ENCODE data around the gene CAB39.
"Not testable (repeated sequence)": the region's sequence is repeated elsewhere in the genome, so short reads cannot be mapped to it uniquely, and the experiment has no call there.

GRCh38 chr2:230702457-230702856 is 10.2 kb upstream of the CAB39 start:
- TF ChIP-seq, protein P1, sequence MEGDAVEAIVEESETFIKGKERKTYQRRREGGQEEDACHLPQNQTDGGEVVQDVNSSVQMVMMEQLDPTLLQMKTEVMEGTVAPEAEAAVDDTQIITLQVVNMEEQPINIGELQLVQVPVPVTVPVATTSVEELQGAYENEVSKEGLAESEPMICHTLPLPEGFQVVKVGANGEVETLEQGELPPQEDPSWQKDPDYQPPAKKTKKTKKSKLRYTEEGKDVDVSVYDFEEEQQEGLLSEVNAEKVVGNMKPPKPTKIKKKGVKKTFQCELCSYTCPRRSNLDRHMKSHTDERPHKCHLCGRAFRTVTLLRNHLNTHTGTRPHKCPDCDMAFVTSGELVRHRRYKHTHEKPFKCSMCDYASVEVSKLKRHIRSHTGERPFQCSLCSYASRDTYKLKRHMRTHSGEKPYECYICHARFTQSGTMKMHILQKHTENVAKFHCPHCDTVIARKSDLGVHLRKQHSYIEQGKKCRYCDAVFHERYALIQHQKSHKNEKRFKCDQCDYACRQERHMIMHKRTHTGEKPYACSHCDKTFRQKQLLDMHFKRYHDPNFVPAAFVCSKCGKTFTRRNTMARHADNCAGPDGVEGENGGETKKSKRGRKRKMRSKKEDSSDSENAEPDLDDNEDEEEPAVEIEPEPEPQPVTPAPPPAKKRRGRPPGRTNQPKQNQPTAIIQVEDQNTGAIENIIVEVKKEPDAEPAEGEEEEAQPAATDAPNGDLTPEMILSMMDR (IDR thresholded peaks at IDR 0.05): not testable (repeated sequence)
- not testable (repeated sequence) for TF ChIP-seq EP300, POLR2A, POLR2AphosphoS5 (IDR thresholded peaks at IDR 0.05)
